Esophagus squamous epithelium (tissue), 4 donors: ENCODE measurements around the gene DRD4.

ENCODE experiments used
- CTCF ChIP-seq, 6 experiments: fragments of 450-650 bp in 4 of 6; fragments of 200-600 bp in 2 of 6; sonication (generic) in 2 of 6; IDR thresholded peaks; one replicate each; pipeline ENCODE4 v1.5.1; 2016 to 2019; ENCODE audit warnings: antibody characterized with exemption in 6 of 6, mild to moderate bottlenecking in 4 of 6, moderate library complexity in 4 of 6
- POLR2A ChIP-seq, 4 donors: fragments of 450-650 bp; IDR thresholded peaks; one replicate each; pipeline ENCODE4 v1.6.1; 2017; ENCODE audit warnings: antibody characterized with exemption in 4 of 4, mild to moderate bottlenecking in 4 of 4, moderate library complexity in 3 of 4

- TF ChIP-seq CTCF (IDR thresholded peaks at IDR 0.05) (no peak), POLR2A (IDR thresholded peaks at IDR 0.05) (no peak)
Measured at GRCh38 chr11:637593-638521, 788 bp downstream of the DRD4 start.
